Caki2 (cell line): Measurements from ENCODE around the gene DENND6A. TPM values are rescaled to one million over a fixed set of nuclear protein-coding genes. Genes with fewer than 3 reads are reported as not detected.
A peak's percentile ranks its signal among the peaks of the same experiment; 100 is the strongest.
"Not testable (repeated sequence)": the region's sequence is repeated elsewhere in the genome, so short reads cannot be mapped to it uniquely, and the experiment has no call there.

Experiments
- DNase-seq: peaks from one replicate; pipeline ENCODE4 v3.0.0-alpha.2; 2015; ENCODE audit warnings: low read depth
- in situ Hi-C: cut with HindIII; loops from 2 replicates; pipeline ENCODE4 v1.10.0; 2016; ENCODE audit warnings: low sequenced_read_pairs, low pct_unique_long_range_greater_than_20kb, mixed read lengths
- total RNA-seq: library from RNA; depleted of rRNA; stranded (reverse); fragments of >200 nt; shearing (Covaris generic); gene quantifications from 2 replicates; pipeline ENCODE4 v1.2.3, GENCODE V29; 2014; ENCODE audit warnings: low replicate concordance

The DENND6A gene
- total RNA-seq, 1 experiment from 2014 or later: 12.7 TPM

GRCh38 chr3:57701781-57702180 lies 8.9 kb upstream of the DENND6A start:
- in situ Hi-C loops: no loop called here
- DNase-seq: no peak

GRCh38 chr3:57700737-57701136 lies 7.9 kb upstream of the DENND6A start:
- DNase-seq: no peak
- in situ Hi-C loops: no loop called here

- DNase-seq: no peak
- in situ Hi-C loops: no loop called here
Observed at GRCh38 chr3:57699591-57699990, 6.7 kb upstream of the DENND6A start.

DNA sequence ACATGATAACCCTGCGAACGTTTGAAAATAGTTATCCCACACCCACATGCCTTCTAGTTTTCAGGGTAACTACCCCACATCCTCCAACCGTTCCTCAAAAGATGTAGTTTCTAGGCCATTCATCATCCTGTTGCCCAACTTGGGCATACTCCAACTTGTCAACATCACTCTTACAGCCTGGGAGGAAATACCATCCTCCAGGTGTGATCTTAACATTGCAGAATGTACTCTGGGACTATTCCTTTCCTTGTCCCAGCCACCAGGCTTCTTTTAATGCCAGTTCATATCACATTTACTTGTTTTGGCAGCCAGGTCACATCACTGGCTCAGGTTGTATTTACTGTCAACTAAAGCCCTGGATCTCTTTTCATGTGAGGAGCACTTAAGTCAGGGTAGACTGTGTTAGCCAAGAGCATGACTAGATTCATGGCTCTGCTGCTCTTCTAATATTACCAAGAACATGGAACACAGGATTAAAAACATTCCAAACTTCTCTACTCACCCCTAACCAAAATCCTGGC lies 4.0 kb upstream of the DENND6A start:
- in situ Hi-C loops: no loop called here
- DNase-seq: no peak

DNA sequence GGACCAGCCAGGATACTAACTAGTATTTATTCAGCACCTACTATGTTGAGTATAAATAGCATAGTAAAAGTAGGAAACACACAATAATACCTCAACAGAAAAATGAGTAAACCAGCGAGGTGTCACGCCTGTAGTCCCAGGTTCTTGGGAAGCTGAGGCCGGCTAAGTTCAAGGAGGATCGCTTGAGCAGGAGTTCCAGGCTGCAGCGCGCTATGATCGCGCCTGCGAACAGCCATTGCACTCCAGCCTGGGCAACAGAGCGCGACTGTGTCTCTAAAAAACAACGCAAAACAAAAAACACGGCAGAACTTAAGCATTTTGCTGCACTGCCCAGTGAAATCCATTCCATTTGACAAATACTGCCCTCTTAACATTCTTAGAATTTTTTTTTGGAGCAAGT lies 1.3 kb upstream of the DENND6A start:
- in situ Hi-C loops: no loop called here
- peak; percentile 60 for DNase-seq

- in situ Hi-C loops, DNase-seq: not testable (repeated sequence)
Observed at GRCh38 chr3:57692133-57692395, 813 bp downstream of the DENND6A start.

DNA sequence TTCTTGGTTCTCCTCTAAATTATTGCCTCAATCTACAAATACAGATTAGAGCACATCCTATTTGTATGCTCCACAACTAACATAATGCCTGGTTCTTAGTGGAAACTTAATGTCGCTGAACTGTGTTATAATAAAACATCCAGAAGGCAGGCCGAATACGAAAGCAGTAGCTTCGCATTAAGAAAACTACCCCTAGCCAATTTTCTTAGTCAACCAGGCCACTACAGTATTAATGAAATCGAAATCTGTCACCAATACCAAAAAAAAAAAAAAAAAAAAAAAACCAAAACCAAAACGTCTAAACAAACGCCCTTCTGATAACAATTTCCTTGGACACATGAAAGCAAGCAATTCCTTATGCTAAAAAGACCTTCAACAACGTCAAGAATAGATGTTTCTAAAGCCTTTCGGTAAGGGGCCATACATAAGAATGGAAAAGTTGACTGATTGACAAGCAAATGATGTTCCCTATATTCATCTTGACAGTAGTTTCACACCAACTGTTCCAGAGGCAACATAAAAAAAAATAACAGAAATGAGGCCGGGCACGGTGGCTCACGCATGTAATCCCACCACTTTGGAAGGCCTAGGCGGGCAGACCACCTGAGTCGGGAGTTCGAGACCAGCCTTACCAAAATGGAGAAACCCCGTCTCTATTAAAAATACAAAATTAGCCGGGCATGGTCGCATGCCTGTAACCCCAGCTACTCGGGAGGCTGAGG lies 1.3 kb downstream of the DENND6A start:
- in situ Hi-C loops: no loop called here
- no peak for DNase-seq

DNA sequence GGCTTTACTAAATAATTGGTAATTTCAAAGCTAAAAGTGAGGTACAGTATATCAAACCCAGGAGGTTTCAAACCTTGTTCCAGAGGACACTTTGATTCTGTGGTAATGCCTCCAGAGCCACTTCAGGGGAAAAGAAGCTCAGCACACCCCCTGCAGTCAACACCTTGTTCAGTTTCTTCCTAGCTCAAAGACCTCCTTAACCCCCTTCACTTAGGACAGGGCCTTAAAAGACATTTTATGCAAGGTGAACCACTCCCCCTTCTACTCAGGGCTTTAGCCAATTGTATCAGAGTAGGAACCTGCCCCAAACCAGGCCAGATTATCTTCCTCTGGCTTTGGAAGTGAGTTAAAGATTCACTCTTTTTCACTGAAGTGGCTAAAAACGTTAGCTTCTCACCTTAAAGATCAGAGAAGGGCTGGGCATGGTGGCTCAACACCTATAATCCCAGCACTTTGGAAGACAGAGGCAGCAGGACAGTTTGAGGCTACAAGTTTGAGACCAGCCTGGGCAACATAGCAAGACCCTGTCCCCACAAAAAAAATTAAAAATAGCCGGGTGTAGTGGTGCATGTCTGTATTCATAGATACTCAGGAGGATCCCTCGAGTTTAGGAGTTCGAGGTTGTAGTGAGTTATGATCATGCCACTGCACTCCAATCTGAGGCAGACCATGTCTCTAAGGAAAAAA lies 3.4 kb downstream of the DENND6A start:
- in situ Hi-C loops: no loop called here
- no peak for DNase-seq

DNA sequence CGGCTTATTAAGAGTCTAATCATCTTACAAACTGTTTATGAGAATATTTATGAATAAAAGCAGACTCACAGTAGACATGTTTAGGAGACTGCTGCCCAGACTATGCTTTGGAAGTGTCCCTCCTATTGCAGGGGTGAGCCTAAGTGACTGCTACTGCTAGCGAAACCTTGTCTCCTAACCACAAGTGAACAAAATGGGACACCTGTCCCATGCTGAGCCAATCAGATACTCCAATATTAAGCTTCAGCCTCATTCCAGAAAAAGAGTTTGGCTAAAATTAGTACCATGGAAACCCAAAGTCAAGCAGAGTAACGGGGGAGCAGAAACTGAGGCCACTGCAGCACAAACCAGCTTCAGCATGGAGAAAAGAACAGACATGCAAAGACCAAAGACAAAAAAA lies 4.6 kb downstream of the DENND6A start:
- DNase-seq: no peak
- in situ Hi-C loops: no loop called here

- in situ Hi-C loops: no loop called here
- no peak for DNase-seq
Observed at GRCh38 chr3:57683286-57683685, 9.6 kb downstream of the DENND6A start.

- no peak for DNase-seq
Observed at GRCh38 chr3:57682284-57682683, 10.6 kb downstream of the DENND6A start.

GRCh38 chr3:57681691-57682090 lies 11.2 kb downstream of the DENND6A start:
- in situ Hi-C loops: no loop called here
- no peak for DNase-seq

More at GRCh38 chr3:57682284-57682683, 10.6 kb downstream of the DENND6A start:
- in situ Hi-C loops: no loop called here

GRCh38 chr3:57680046-57680445 lies 12.8 kb downstream of the DENND6A start:
- in situ Hi-C loops: no loop called here
- DNase-seq: no peak

DNA sequence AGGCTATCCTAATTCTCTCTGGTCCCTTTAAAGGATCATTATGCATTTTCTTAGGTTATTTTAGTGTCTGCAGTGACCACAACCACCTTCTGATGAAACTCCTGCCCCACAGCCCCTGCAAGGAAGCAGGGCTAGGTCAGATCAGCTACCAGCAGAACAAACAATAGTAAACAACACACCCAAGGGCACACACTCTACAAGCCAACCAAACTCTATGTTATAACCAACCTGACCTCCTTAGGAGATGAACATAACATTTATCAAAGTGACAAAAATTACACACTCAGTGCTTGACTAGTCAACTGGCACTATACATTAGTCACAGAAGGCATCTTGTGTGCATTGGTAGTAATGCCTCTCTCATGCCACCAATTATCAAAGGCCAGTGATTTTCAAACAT lies 17.3 kb downstream of the DENND6A start:
- DNase-seq: peak; percentile 87
- in situ Hi-C loops: no loop called here

DNA sequence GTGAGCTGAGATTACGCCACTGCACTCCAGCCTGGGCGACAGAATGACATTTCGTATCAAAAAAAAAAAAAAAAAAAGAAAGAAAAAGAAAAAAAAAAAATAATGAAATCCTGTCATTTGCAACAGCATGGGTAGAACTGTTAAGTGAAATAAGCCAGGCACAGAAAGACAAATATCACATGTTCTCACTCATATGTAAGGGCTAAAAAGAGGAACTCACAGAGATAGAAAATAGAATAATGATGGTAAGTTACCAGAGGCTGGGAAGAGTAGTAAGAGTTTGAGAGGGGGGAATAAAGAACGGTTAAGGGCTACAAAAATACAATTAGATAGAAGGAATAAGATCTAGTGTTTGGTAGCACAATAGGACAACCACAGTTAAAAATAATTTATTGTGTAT lies 19.7 kb downstream of the DENND6A start:
- in situ Hi-C loops: no loop called here
- no peak for DNase-seq

- in situ Hi-C loops: no loop called here
- no peak for DNase-seq
Observed at GRCh38 chr3:57670543-57670942, 22.3 kb downstream of the DENND6A start.

DNA sequence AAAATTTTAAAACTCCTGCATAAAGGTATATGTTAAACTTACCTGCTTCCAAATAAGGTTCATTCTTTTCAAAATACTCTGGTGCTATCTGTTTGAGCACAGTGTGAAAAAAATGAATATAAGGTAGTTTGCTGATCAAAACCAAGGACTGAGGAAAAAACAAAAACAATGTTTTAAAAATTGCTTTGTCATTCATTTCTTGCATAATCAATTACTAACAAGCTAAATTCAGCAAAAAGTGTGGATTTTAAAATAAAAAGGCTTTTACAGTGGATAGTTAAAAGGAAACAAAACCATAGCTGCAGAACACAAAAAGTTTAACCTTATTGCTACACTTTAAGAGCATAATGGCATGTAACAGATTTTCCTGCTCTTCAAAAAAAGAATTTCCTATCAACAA lies 31.5 kb downstream of the DENND6A start:
- DNase-seq: no peak
- in situ Hi-C loops: no loop called here

DNA sequence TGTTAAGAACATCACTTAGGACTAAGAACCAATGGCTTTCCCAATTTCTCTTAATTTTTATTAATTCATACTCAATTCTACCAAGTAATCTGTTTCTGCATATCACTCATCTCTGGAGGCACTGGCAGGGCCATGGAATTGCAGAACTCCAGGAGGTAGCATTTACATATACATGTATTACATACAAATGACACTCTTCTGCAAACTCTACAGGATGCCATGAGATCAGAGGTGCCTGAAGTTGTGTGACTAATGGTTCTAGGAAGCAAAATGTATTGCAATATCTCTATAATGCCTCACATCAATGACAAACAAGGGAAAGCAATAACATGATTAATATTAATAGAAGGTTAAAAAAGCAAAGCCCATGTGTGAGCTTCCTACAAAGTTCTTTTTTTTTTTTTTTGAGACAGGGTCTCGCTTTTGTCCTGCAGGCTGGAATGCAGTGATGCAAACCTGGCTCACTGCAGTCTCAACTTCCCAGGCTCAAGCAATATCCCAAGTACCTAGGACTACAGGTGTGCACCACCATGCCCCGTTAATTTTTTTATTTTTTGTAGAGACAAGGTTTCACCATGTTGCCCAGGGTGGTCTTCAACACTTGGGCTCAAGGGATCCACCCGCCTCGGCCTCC lies 33.0 kb downstream of the DENND6A start:
- DNase-seq: no peak
- in situ Hi-C loops: no loop called here

DNA sequence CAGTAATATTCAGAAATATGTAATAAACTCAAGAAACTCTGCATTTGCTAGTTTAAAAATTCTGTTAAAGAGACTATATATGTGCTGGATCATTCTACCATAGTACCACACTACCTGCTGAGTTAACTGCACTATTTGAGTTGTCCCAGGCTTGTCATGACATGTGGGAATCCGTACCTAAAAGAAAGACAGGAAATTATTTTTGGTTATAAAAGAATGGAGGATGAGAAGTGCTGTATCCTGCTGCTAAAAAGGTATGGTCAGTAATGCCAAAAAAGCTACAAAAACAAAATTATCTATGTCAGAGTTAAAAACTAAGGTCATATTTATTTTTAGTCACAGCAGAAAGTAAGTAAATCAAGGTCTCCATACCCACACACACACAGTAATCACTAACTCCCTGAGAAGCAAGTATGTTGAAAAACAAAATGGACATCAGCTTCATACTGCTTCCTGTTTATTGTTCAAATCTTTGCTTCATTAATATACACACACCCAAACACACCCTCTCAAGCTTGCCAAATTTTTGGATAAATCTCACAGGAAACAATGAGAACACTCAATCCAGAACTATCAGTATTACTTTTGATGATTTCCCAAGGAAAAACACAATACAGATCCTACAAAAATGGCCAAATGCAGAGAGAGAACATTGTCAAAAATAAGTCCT lies 33.7 kb downstream of the DENND6A start:
- DNase-seq: no peak
- in situ Hi-C loops: no loop called here
